Measurements from ENCODE around the gene ITPK1. TPM values are rescaled to one million over a fixed set of nuclear protein-coding genes. Genes with fewer than 3 reads are reported as not detected.

Gene ITPK1
- total RNA-seq, 1 experiment from 2014 or later: 10.2 TPM

DNA sequence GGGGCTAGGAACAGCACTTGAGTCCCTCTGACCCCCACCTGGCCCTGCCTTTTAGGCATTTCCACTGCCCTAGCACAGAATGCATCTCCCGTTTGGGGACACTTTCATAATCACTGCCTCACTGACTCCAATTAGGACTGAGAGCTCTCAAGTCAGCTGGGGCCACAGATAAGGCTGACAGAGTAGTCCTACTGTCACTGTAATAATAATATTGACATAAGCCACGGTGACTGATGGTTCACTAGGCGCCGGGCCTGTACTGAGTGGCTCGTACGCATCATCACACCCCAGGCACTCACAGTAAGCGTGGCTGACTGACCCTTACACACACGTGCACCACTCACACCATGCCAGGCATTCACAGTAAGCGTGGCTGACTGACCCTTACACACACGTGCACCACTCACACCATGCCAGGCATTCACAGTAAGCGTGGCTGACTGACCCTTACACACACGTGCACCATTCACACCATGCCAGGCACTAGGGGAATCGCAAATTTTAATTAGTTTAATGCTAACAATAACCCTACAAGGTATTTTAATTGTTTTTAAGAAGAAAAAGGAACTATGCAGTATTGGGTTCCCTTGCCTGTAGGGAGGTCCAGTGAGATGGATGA, 105.1 kb downstream of the ITPK1 start:
- no peak for DNase-seq (ENCODE audit: low read depth)

DNA sequence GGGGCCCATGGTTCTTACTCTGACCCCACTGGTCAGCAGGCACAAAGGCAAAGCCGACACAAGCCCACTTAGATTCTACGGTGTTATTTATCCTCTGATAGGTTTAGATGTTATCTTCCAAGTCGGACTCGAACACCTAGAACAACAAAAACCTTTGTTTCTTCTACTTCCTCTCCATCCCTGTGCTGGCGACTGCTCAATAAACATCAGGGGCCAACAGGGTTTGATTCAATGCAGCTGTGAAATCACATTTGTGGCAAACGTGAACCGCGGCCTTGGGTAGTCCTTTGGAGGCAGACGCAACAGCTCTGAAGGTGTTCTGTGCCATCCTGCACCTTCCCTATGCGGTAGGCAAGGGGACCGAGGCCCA, 105.6 kb downstream of the ITPK1 start:
- DNase-seq (ENCODE audit: low read depth): no peak

DNA sequence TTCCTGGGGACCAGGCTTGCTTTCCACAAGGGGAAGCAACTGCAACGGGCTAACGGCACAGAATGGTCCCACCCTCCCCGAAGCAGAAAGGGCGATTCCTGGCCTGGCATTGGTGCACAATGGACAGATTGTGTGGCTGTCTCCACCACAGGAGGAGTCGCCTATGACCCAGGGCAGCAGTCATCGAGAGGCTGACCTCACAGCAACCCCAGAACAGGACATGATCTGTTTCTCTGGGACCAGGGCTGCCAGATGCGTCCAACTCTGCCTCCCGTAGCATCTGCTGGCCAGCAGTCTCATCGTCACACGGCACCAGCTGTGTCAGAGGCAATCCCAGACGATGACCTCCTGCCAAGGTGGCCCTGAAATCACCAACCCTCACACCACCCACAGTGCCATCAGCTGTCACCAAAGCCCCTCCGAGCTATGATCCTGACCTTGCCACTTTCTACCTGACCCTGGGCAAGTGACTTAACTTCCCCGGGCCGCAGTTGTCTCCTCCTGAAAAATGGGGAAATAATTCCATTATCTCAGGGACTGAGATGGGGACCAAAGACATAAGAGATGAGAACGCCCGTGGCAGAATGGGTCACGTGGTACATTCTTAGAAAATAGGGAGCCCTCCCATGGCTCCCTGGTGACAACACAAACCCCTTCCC, 106.1 kb downstream of the ITPK1 start:
- DNase-seq (ENCODE audit: low read depth): no peak

DNA sequence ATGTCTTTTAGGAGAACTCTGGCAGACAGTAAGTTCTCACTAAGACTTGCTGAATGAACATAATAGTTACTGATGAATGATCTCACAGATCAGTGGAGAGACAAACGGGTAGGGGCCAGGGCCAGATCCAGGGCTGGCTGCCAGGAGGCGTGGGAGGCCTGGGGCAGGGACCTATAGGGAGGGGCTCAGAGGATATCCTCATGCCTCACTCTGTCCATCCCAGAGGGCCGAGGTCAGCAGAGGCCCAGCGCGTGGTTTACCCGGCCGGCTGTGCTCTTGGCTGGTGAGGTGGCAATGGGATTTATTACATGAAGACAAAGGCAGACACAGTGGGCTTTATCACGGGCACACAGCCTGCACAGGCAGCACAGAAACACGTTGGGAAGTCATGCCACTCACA, 107.3 kb downstream of the ITPK1 start:
- DNase-seq (ENCODE audit: low read depth): peak; percentile 46

DNA sequence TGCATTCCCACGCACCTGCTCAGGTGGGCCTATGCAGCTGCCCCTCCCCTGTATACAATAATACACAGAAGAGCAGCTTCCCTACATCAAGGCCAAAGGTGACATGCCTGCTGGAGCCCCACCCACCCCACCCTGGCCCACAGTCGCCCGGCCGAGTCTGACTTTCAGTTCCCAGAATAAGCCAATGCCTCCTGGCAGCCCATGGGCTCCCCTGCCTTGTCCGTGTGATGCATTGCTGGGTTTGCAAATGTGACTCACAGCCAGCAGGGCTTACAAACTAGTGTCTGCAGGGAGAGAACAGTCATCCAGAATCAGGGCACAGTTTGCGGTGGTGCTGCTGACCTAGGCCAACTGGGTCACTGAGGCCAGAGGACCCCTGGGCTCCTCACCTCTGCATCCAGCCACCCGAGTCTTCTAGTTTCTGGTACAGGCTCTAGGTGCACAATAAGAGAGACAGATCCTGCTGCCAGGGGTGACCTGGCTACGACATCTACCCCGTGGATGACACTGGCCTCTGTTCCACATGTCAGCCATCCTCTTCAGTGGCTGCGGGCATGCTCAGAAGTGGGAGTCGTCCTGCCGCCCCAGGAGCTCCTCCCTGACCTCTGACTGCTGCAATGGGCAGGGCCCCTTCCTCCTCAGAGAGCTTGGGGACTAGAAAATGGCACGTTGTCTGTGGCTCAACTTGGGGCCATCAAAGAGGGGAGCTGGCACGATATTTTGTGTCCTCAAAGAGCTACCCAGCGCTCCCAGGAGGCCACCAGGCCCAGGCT, 108.3 kb downstream of the ITPK1 start:
- peak; percentile 75 for DNase-seq (ENCODE audit: low read depth)

DNA sequence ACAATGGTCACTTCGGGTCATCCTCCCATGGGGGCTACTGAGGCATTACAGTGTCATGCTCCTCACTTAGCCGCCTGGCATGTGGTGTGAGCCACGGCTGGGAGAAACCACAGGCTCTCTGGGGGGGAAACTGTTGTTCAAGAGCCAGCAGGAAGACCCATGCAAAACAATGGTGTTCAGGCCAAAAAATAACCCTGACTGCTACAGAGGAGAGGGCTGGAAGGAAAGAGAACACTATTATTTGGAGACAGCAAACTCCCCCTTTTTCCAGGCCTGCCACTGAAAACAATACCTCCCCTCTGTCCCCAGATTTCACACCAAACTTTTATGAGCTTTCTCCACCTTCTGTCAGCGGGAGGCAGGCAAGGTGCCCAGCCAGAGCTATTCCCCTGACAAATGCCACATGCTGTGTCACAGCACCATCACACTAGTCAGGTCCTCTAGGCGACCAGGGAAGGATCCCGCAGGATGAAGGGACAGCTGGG, 109.1 kb downstream of the ITPK1 start:
- DNase-seq (ENCODE audit: low read depth): peak; percentile 32

DNA sequence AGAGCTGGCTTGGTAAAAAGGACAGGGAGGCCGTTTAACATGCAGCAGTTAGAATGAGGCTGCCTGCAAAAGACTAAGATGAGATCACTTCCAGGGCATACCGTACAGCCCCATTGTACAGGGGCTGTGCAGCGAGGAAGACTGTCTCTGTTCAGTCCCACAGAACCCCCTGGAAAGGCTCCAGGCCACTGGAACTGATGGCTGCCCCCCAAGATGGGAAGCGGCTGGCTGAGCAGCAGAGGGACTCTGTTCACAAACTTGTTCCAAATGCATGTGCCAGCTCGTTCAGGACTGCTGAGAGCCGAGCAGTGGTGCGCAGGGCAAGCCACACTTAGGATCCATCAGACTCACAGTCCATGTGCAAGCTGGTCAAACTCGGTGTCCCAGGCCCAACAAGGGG, 109.9 kb downstream of the ITPK1 start:
- DNase-seq (ENCODE audit: low read depth): no peak

DNA sequence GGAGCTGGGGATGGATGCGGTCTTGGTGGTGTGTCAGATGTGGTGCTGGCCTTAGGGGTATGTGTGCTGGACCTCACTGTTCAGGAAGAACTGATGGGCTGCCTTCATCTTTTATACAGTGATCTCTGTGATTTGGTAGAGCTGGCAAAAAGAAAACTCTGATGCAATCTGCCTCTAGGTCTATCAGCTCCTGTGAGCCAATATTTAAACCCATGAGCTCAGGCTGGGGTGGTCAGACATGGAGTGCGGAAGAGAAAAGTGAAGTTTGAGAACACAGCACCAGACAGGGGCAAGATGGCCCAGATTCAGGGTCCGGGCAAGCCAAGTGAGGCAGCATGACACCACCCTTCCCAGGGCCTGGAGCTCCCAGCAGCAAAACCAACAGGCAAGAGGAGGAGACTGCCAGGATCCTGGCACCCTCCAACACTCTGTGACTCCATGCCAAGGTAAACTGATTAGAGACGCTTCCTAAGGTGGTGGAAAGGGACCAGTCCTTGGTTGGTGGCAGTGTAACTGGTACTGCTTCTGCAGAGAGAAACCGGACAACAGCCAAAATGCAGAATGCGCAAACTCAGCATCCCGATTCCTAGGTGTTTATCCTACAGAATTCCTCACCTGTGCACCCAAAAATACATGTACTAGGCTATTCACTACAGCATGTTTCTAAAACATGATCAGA, 110.5 kb downstream of the ITPK1 start:
- DNase-seq (ENCODE audit: low read depth): no peak

DNA sequence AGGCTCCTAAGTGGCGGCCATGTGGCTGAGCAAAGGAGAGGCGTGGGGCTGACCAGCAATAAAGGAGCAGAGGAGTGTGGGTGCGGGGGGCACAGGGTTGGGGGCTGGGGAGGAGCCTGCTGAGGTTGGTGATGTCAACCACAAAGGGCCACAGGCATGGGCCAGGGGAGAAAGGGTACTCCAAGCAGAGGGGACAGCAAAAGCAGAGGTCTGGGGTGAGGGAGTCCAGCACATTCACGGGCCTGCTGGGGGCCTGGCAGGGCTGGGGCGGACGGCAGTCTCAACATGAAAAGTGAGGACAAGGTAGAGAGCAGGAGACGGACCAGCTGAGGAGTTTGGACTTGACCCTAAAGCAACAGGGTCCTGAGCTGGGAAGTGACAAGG, 111.0 kb downstream of the ITPK1 start:
- DNase-seq (ENCODE audit: low read depth): no peak

DNA sequence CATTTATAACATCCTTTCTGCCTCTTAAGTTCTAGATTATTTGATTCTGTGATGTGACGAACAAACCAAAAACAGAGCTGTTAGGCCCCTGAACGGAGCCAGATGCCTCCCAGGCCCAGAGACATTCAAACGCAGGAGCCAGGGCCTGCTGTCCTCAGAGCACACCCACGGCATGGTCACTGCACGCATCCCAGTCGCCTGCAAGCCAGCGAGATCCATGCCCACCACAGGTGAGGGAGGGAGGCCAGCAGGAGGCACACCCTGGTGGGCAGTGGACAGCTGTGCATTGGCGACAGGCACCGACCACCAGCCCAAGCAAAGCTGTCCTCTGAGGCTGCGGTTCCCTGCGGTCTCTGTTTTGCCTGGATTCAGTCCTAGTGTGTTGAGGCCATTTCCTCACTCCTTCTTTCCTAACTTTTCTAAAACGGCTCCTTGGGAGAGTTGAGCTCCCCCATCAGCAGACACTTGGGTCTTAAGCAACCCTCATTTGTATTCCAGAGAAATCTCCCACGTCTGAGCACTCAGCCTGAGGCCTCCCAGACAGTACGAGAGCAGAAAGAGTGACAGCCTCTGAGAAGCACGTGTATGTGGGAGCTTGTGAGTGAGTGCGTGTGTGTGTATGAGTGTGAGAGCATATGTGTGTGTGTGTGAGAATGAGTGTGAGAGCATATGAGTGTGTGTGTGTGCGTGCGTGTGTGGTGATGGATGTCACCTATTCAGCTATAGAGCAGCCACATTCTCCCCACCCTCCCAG, 111.6 kb downstream of the ITPK1 start:
- no peak for DNase-seq (ENCODE audit: low read depth)

DNA sequence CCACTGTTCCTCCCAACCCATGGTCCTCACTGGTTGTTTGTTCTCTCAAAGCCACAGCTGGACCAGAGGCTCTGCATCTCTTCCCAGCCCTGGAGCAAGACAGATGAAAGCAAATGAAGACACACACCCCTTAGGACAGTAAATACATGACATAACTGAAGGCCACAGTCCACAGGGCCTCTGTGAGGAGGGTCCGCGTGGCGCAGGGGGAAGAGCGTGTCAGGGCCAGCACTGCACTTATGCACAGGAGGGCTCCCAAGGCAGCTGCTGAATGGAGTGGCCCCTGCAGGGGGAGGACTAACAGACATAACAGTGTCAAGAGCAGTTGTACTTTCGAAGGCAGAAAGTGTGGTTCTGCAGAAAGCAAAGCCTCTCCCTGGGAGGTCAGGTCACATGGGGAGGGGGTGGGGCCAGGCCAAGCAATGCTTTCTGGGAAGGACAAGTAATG, 112.8 kb downstream of the ITPK1 start:
- no peak for DNase-seq (ENCODE audit: low read depth)

DNA sequence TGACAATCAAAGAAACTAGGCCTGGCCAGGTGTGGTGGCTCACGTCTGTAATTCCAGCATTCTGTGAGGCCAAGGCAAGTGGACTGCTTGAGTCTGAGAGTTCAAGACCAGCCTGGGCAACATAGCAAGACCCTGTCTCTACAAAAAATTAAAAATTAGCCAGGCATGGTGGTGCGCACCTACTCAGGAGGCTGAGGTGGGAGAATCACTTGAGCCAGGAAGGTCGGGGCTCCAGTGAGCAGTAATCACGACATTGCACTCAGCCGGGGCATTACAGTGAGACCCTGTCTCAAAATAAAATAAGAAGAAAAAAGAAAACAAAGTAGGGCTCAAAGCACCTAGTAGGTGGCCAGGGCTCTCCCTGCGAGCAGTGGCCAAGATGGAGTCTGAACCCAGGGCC, 113.7 kb downstream of the ITPK1 start:
- DNase-seq (ENCODE audit: low read depth): no peak

DNA sequence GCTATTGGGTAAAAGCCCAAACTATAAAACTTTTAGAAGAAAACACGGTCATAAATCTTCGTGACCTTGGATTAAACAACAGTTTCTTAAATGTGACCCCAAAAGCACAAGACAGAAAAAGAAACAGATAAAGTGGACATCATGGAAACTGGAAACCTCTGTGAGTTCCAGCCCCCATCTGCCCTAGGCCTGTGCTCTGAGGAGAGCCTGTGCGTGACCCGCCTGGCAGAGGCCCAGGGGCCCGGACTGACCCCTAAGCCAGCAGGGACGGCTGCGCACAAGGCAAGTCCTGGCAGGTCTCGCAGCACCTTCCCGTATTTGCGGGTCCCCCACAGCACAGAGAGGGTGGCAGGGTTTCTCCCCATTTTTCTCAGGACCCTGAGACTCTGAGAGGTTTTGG, 116.8 kb downstream of the ITPK1 start:
- DNase-seq (ENCODE audit: low read depth): no peak

DNA sequence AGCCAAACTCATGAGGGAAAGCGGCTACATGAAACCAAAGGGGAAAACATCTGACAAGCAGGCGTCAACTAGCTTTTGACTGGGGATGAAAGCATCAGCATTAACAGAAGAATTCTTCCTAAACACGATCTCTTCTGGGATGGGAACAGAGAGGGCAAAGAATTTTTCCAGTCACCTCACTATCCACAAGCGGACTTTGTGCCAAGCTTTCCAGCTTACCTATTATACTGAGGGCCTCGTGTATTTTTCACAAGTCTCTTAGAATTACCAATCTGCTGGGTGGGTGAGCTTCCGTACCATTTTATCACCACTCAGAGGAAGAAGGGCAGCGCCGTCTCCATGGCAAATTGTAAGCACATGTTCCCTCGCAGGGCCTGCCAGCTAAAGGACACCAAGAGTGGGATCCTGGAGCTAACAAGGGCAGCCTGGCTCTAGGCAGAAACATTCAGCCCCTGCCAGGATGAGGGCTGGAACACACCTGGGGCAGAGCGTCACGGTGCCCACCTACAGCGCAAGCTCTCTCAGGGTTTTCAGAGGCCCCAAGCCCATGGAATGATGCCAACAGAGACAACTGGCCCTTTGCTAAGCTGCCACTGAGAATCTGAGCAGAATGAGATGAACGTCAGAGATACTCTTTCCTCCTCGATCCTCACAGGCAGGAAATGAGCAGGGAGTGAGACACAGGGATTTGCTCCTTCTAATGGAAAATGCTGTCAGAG, 118.2 kb downstream of the ITPK1 start:
- no peak for DNase-seq (ENCODE audit: low read depth)

DNA sequence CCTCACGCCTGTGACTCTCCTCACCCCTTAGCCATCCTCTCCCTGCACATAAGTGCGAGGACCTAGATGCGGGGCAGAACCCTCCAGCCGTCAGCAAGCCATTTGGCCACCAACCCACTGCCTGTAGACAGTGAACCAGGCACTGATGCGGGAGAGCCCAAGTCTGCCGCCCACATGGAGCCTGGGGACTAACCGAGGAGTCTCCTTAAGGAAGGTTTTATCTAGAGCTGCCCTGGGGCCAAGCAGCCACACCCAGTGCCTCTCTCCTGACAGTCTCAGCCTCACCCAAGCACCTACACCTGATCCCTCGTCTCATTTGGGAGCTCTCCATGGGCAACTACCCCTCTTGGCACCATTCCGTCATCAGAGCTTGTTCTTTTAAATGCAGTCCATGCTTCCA, 120.1 kb downstream of the ITPK1 start:
- DNase-seq (ENCODE audit: low read depth): no peak

DNA sequence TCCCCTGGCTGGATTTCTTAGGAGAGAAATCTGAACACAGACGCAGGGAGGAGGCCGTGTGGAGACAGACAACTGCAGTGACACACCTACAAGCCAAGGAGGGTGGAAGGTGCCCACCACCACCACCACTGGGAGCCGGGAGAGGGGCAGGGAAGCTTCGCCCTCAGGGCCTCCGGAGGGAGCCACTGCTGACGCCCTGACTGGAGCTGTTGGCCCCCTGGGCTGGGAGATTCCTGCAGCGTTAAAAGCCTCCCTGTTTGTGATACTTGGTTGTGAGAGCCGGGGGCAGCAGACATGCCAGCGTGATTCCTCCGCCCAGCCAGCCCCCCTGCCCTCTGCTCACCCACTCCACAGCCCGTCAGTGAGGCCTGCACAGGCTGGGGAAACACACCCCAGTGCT, 120.8 kb downstream of the ITPK1 start:
- no peak for DNase-seq (ENCODE audit: low read depth)

DNA sequence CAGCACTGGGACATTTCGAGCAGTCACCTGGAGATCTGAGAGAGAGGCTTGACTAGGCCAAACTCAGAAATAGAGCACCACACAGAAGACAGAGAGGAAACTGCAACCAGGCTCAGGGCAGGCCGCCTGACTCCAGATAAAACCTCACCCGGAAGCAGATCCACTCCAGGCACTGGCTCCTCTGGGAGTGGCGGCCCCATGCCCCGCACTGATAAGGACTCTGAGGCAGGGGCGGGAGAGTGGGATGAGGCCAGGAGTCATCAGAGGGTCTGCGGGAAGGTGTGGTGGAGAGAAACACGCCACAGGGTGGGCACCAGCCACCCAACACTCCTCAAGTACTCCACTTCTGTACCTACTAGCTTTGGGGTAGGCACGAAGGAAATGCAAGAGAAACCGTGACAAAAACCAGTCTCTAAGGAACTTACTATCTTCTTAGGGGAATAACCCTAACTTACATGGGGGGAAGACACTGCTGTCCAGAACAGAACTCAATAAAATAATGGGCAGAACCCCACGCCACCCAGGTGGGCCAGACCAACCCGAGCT, 121.5 kb downstream of the ITPK1 start:
- DNase-seq (ENCODE audit: low read depth): no peak

DNA sequence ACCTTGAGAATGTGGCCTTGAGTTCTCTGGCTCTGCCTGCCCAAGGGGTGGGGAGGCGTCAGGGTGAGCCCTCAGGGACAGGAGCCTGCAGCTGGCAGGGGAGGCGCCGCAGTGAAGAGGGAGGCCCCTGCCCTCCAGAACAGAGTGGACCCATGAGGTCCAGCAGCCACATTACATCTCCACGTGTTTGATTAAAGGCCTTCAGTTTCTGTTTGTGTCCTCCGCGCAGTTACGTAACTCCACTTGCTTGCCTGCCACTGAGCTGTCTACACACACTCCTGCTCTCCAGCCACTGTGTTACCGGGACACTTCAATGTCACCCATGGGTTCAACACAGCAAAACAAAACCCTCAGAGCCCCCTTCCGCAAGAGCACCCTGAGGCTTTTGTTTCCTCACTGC, 122.4 kb downstream of the ITPK1 start:
- DNase-seq (ENCODE audit: low read depth): no peak

DNA sequence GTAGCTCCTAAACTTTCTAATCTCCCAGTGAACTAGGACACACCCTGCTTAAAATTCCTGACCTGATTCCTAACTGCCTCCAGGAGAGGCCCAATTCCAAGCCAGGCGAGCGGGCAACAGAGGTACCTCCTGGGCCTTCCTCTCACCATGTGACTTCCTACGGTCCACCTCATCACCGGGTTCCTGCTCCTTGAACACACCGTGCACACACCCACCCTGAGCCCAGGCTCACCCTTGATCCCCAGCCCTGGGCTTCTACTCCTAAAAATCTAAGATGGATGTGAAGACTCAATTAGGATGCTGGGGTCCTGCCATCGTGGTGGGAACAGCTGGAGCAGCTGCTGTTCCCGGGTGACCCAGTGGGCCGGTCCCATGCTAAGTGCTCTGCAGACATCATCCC, 124.2 kb downstream of the ITPK1 start:
- no peak for DNase-seq (ENCODE audit: low read depth)

Measured in M059J (cell line).